Epithelial cell of proximal tubule (primary cell): ENCODE data around the gene KIRREL3. TPM values are rescaled to one million over a fixed set of nuclear protein-coding genes. Genes with fewer than 3 reads are reported as not detected.

ENCODE experiments used
- DNase-seq: peaks from one replicate; pipeline ENCODE4 v3.0.0-alpha.2; 2011; ENCODE audit warnings: low read depth
- H3K4me3 ChIP-seq: 2 replicates; pipeline ENCODE4 v1.5.1; 2011; ENCODE audit warnings: low read depth, mild to moderate bottlenecking, low read length
- CTCF ChIP-seq: conservative IDR thresholded peaks from 2 replicates; pipeline ENCODE4 v1.5.1; 2012; ENCODE audit warnings: low read depth, mild to moderate bottlenecking, low read length
- total RNA-seq: library from RNA; depleted of rRNA; stranded (reverse); fragments of >200 nt; gene quantifications from 2 replicates; pipeline ENCODE4 v1.2.3, GENCODE V29; 2015

The KIRREL3 gene
- total RNA-seq, 1 donor from 2014 or later, result 5.1 TPM

- TF ChIP-seq CTCF, result no peak
- no peak for DNase-seq
- H3K4me3 ChIP-seq, result no peak overlapping the region
These were observed 562.8 kb downstream of the KIRREL3 start for GRCh38 chr11:126437731-126438130.

GRCh38 chr11:126436209-126436755, 564.3 kb downstream of the KIRREL3 start:
- no peak overlapping the region for H3K4me3 ChIP-seq
- DNase-seq, result no peak
- TF ChIP-seq CTCF, result no peak

- H3K4me3 ChIP-seq, result no peak overlapping the region
- no peak for TF ChIP-seq CTCF
- no peak for DNase-seq
These were observed 565.6 kb downstream of the KIRREL3 start for GRCh38 chr11:126434950-126435335.

GRCh38 chr11:126433989-126434949, 566.3 kb downstream of the KIRREL3 start:
- H3K4me3 ChIP-seq, result no peak overlapping the region
- no peak for TF ChIP-seq CTCF
- no peak for DNase-seq

GRCh38 chr11:126433244-126433846, 567.2 kb downstream of the KIRREL3 start:
- no peak overlapping the region for H3K4me3 ChIP-seq
- DNase-seq, result no peak
- no peak for TF ChIP-seq CTCF

GRCh38 chr11:126432525-126432924, 568.0 kb downstream of the KIRREL3 start:
- DNase-seq, result no peak
- H3K4me3 ChIP-seq, result no peak overlapping the region
- no peak for TF ChIP-seq CTCF
